Inferior parietal cortex (tissue), 1 donor: ENCODE measurements around the gene RABL3.
"Not testable (repeated sequence)": the region's sequence is repeated elsewhere in the genome, so short reads cannot be mapped to it uniquely, and the experiment has no call there.

Experiments used
- DNase-seq: peaks from one replicate; pipeline ENCODE4 v3.0.0-alpha.2; 2016; ENCODE audit errors: extremely low spot score

RABL3 gene, protein sequence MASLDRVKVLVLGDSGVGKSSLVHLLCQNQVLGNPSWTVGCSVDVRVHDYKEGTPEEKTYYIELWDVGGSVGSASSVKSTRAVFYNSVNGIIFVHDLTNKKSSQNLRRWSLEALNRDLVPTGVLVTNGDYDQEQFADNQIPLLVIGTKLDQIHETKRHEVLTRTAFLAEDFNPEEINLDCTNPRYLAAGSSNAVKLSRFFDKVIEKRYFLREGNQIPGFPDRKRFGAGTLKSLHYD

GRCh38 chr3:120742198-120742848, at the start of gene RABL3, which contains the start of gene GTF2E1:
Gene RABL3 (minus strand): TSS chr3:120742516. CDS start chr3:120742507, 9 bp downstream.
Gene GTF2E1 (plus strand): TSS chr3:120742744. CDS start chr3:120750553, 7,809 bp downstream.
- DNase-seq, result peak; percentile 100

- DNase-seq, result no peak
Measured at GRCh38 chr3:120791913-120792312, 49.6 kb upstream of the RABL3 start.

DNA sequence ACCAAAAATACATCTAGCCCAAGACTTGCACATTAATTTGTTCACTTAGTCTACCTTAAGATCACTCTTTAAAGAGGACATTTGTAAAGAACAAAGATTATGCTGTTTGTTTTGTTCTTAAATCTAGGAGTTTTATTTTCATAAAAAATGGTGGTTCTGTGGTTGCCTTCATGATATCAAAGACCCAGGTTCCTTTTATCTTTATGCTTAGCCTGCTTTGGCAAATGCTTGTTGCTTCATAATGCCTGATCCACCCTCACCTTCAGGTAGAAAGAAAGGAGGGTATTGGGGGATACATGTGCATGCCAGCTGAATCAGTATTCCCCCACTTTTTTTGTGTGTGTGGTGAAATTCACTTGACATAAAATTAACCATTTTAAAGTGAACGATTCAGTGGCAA, 48.7 kb upstream of the RABL3 start:
- no peak for DNase-seq

DNA sequence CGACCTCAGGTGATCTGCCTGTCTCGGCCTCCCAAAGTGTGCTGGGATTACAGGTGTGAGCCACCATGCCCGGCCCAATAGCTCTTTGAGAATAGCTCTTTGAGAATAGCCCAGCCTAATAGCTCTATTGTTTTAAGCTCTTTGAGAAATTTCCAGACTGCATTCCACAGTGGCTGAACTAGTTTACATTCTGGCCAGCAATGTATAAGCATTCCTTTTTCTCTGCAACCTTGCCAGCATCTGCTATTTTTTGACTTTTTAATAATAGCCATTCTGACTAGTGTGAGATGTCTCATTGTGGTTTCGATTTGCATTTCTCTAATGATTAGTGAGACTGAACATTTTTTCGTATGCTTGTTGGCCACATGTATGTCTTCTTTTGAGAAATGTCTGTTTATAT, 43.5 kb upstream of the RABL3 start:
- DNase-seq, result not testable (repeated sequence)

DNA sequence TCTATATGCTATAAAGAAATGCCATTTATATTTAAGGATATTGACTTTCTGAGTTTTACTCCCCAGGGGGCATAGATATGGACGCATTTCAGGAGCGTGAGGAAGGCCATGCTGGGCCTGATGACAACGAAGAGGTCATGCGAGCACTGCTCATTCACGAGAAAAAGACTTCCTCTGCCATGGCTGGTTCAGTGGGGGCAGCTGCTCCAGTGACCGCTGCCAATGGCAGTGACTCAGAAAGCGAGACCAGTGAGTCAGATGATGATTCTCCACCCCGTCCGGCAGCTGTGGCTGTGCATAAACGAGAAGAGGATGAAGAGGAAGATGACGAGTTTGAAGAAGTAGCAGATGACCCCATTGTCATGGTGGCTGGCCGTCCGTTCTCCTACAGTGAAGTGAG, 38.7 kb upstream of the RABL3 start:
- DNase-seq, result no peak

DNA sequence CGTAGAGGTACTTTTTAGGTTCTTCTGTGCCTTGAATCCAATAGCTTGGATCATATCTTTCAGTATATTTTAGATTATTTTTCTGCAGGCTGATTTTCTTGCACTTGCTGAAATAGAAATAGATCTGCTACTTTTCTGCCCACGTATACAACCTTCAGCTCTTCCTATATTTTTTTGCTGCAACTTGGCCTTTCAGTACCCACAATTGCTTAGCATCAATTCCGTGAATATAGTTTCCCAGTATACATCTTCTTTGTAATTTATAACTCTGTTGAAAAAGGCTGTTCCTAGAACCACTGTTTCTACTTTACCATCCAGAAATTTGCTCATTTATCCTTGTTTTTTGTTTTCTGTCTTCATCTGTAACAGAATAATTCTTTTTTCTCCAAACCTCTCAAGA, 36.5 kb upstream of the RABL3 start:
- DNase-seq, result no peak

DNA sequence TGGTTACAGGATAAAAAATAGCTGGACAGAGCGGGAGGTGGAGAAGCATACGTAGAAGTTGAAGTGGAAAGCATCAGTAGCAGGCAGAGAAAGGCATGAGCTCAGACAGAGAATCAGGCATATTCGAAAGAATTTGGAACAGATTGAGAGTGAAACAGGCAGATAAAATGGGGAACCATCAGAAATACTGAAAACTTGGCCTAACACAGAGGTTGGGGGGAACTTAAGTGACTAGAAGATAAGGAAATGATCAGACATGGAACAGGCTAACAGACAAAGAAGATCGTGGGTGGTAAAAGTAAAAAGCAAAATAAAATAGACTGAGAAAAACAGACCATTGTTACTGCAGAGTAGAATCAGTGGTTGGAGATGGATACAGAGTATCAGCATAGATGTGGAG, 33.1 kb upstream of the RABL3 start:
- no peak for DNase-seq

DNA sequence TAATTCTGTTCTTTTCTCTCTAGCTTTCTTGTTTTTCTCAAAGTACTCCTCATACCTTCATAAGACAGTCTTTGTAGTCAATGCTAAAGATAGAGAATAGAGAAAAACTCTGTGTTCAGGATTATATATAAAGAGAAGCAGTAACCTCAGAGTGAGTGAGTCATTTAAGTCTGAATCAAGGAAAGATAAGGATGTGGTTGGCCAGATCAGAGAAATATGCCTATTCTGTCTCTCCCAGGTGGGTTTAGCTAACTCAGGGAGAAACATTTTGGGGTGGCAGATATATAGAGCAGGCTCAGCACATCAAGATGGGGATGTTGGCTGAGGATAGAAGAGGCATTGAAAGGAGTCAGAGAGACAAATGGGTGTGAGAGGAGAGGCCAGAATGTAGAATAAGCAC, 31.6 kb upstream of the RABL3 start:
- DNase-seq, result no peak

GRCh38 chr3:120772081-120772480, 29.8 kb upstream of the RABL3 start:
- no peak for DNase-seq

DNA sequence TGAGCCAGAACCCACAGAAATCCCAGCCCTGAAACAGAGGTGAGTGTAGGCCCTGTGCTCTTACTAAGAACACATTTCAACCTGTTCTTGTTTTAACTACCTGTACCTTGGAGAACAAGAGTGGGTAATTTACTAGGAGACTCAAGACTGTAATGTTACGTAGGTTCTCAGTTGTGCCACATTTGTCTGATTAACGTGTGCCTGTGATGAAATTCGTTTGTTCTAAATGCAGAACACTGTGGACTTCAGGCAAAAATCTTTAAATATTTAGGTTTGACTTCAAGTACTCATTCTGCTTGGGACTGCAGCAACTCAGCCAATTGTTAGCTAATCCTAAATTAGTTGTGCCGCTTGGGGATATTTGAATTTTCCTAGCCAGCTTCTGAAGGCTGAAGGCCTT, 28.6 kb upstream of the RABL3 start:
- DNase-seq, result no peak

DNA sequence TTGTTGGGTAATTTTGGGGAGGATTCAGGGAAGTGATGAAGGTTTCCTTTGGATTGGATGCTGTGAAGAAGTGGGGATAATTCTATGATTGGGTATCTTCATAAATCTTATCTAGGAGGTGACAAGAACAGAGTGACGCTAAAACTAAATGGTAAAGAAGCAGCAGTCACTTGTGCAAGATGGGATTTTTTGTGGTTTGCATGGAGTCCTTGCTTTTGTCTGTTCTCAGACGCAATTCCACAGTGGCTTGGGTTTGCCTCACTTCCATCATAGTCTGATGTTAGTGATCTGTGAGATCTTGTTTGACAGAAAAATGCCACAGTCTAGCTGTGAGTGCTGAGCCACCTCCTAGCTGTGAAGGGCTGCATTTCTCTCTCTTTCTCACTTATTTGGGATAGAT, 27.1 kb upstream of the RABL3 start:
- no peak for DNase-seq

- DNase-seq, result no peak
Measured at GRCh38 chr3:120767106-120767505, 24.8 kb upstream of the RABL3 start.

- DNase-seq, result no peak
Measured at GRCh38 chr3:120766576-120766975, 24.3 kb upstream of the RABL3 start.

- DNase-seq, result no peak
Measured at GRCh38 chr3:120765830-120766493, 23.6 kb upstream of the RABL3 start.

GRCh38 chr3:120764206-120764605, 21.9 kb upstream of the RABL3 start:
- no peak for DNase-seq

GRCh38 chr3:120763601-120764000, 21.3 kb upstream of the RABL3 start:
- DNase-seq, result no peak

GRCh38 chr3:120762615-120763014, 20.3 kb upstream of the RABL3 start:
- no peak for DNase-seq

DNA sequence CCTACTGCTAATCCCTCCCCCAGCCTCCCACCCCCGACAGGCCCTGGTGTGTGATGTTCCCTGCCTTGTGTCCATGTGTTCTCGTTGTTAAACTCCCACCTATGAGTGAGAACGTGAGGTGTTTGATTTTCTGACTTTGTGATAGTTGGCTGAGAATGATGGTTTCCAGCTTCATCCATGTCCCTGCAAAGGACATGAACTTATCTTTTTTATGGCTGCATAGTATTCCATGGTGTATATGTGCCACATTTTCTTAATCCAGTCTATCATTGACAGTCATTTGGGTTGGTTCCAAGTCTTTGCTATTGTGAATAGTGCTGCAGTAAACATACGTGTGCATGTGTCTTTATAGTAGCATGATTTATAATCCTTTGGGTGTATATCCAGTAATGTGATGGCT, 16.2 kb upstream of the RABL3 start:
- DNase-seq, result not testable (repeated sequence)

GRCh38 chr3:120756061-120756460, 13.7 kb upstream of the RABL3 start:
- peak; percentile 19 for DNase-seq

- DNase-seq, result no peak
Measured at GRCh38 chr3:120753810-120754209, 11.5 kb upstream of the RABL3 start.

DNA sequence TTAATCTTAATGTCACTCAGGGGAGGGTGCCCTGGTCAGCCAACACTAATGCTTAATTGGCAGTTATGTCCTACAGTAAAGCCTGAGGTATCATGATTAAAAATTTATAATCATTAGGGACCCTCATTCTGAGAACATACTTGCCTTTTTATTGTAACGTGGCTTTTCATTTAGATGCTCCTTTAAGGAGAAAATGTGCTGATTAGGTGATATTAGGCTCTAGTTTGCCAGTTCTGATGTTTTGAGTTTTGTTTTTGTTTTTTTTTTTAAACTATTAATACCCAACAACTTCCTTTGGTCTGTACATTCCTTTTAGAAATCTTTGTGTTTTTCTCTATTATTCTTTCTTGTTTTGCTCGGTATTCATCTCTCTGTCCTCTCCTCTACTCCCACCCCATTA, 10.5 kb upstream of the RABL3 start:
- no peak for DNase-seq

DNA sequence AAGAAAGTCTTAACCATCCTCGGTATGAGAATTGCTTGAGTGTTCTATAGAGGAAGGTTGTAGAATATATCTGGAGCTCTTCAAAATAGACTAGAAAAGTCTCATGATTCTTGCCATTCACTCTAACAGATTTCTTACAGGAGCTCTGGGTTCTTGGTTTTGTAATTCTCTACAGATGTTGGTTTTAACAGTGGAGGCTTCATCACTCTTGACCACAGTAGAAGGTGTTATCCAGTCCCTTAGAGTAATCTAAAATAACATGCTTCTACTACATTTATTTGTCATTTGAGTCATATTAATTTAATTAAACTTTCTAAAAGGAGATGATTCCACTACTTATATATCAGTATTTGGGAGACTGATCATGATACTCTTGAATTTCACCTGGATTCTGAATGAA, 9.9 kb upstream of the RABL3 start:
- no peak for DNase-seq

DNA sequence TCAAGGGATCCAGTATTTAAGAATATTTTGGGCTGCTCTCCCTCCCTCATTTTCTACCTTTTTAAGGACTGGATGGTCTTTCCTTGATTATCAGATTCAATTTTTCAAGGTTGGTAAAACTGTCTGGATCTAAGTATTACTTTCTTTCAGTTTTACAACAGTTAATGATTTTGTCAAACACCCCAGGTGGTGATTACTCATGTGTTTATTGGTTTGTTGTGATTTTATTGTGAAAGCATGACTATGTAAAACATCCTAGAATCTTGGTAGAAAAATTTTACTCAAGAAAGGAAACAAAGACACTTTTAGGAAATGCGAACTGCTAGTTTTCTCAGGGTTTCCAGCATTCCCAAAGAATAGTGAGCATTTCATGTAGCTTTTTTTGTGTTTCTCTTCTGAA, 7.5 kb upstream of the RABL3 start:
- DNase-seq, result no peak
